GM12873 (cell line): Measurements from ENCODE around the gene IMPDH1.

ENCODE experiments used
- CTCF ChIP-seq: IDR thresholded peaks from 2 replicates; pipeline ENCODE4 v1.5.1; 2012; ENCODE audit warnings: low read depth, mild to moderate bottlenecking, moderate library complexity, low read length, control low read depth; ENCODE audit not compliant: insufficient read depth; ENCODE audit errors: missing control alignments

IMPDH1 gene

GRCh38 chr7:128353610-128354009 is 56.2 kb downstream of the IMPDH1 start:
- no peak for TF ChIP-seq CTCF

- no peak for TF ChIP-seq CTCF
Observed at GRCh38 chr7:128353189-128353588, 56.6 kb downstream of the IMPDH1 start.

- TF ChIP-seq CTCF: no peak
Observed at GRCh38 chr7:128352636-128353035, 57.1 kb downstream of the IMPDH1 start.

- peak; percentile 31 for TF ChIP-seq CTCF
Observed at GRCh38 chr7:128352153-128352537, 57.6 kb downstream of the IMPDH1 start.

GRCh38 chr7:128351296-128352152 is 58.3 kb downstream of the IMPDH1 start:
- TF ChIP-seq CTCF: no peak

- TF ChIP-seq CTCF: no peak
Observed at GRCh38 chr7:128350708-128351295, 59.0 kb downstream of the IMPDH1 start.

- TF ChIP-seq CTCF: no peak
Observed at GRCh38 chr7:128349466-128349825, 60.3 kb downstream of the IMPDH1 start.
